H1 (cell line): ENCODE measurements around the gene ARHGEF28. TPM values are rescaled to one million over a fixed set of nuclear protein-coding genes. Genes with fewer than 3 reads are reported as not detected.

Source experiments
- NANOG ChIP-seq: IDR thresholded peaks from 2 replicates; pipeline ENCODE4 v1.6.1; 2011; ENCODE audit warnings: low read length, low read depth, mild to moderate bottlenecking, inconsistent platforms; ENCODE audit not compliant: insufficient read depth, poor library complexity, severe bottlenecking
- SP4 ChIP-seq: IDR thresholded peaks from 2 replicates; pipeline ENCODE4 v1.6.1; 2012; ENCODE audit warnings: low read length, inconsistent platforms
- ZNF274 ChIP-seq: IDR thresholded peaks from 2 replicates; pipeline ENCODE4 v1.7.0; 2012; ENCODE audit warnings: low read length, borderline replicate concordance; ENCODE audit errors: extremely low read depth
- polyA plus RNA-seq, 7 experiments: library from polyadenylated mRNA; depleted of rRNA in 3 of 7; stranded (reverse) in 5 of 7; unstranded in 2 of 7; fragments of >200 nt in 5 of 7; fragments of 200-250 nt in 2 of 7; gene quantifications; 1 replicate in 5 of 7; 2 replicates in 1 of 7; 4 replicates in 1 of 7; pipeline versions ENCODE4 v1.2.1 to v1.2.3, GENCODE V29; 2011 to 2013; ENCODE audit warnings: missing spikeins in 2 of 7, mixed read lengths in 2 of 7
- total RNA-seq: library from RNA; stranded (reverse); fragmentation: NEBNext Ultra II Directional; extraction: Animal tissue kit (Norgen Biotek cat#: 25700); gene quantifications from 2 replicates; pipeline ENCODE4 v1.2.1, GENCODE V29; 2021

Gene ARHGEF28
- total and polyA plus RNA-seq, 2 of the 8 experiments (the other 6 are each of a cell fraction or from before 2014, with no cell fraction given): 0.33 to 1.0 TPM

GRCh38 chr5:73777192-73777591 lies 151.2 kb downstream of the ARHGEF28 start (continued):
- TF ChIP-seq ZNF274: no peak
- TF ChIP-seq NANOG: no peak
- no peak for TF ChIP-seq SP4
